Fibroblast of mammary gland (primary cell): Measurements from ENCODE around the gene RNF31.

Experiments
- DNase-seq: peaks from one replicate; pipeline ENCODE4 v3.0.0-alpha.2; 2010; ENCODE audit warnings: low read depth
- H3K4me3 ChIP-seq: 2 replicates; pipeline ENCODE4 v1.5.1; 2011; ENCODE audit warnings: low read depth, mild to moderate bottlenecking, low read length, moderate library complexity; ENCODE audit not compliant: control insufficient read depth
- CTCF ChIP-seq: conservative IDR thresholded peaks from 2 replicates; pipeline ENCODE4 v1.5.1; 2011; ENCODE audit warnings: low read depth, low read length, inconsistent platforms; ENCODE audit not compliant: control insufficient read depth, insufficient read depth

The RNF31 gene

GRCh38 chr14:24119691-24120090 is 27.6 kb upstream of the RNF31 start:
- no peak for TF ChIP-seq CTCF
- no peak for DNase-seq
- H3K4me3 ChIP-seq: no peak overlapping the region

GRCh38 chr14:24121210-24121609 is 26.1 kb upstream of the RNF31 start:
- DNase-seq: no peak
- H3K4me3 ChIP-seq: no peak overlapping the region
- no peak for TF ChIP-seq CTCF

GRCh38 chr14:24122416-24122815 is 24.9 kb upstream of the RNF31 start:
- DNase-seq: no peak
- no peak overlapping the region for H3K4me3 ChIP-seq
- TF ChIP-seq CTCF: no peak

- no peak overlapping the region for H3K4me3 ChIP-seq
- no peak for DNase-seq
These were observed 24.4 kb upstream of the RNF31 start for GRCh38 chr14:24122898-24123297.

GRCh38 chr14:24123424-24124417 is 23.6 kb upstream of the RNF31 start:
- TF ChIP-seq CTCF: no peak
- no peak overlapping the region for H3K4me3 ChIP-seq
- DNase-seq: no peak

More at GRCh38 chr14:24122898-24123297, 24.4 kb upstream of the RNF31 start:
- TF ChIP-seq CTCF: no peak

- TF ChIP-seq CTCF: no peak
- no peak overlapping the region for H3K4me3 ChIP-seq
- no peak for DNase-seq
These were observed 20.4 kb upstream of the RNF31 start for GRCh38 chr14:24126939-24127338.
